GM21529 (cell line): ENCODE results near the gene CADM3.
A peak's percentile ranks its signal among the peaks of the same experiment; 100 is the strongest.

Source experiments
- ATAC-seq: cut with Tn5 transposase; IDR thresholded peaks from one replicate; pipeline ENCODE4 v1.9.1; 2021; ENCODE audit not compliant: unreplicated experiment

Gene CADM3

DNA sequence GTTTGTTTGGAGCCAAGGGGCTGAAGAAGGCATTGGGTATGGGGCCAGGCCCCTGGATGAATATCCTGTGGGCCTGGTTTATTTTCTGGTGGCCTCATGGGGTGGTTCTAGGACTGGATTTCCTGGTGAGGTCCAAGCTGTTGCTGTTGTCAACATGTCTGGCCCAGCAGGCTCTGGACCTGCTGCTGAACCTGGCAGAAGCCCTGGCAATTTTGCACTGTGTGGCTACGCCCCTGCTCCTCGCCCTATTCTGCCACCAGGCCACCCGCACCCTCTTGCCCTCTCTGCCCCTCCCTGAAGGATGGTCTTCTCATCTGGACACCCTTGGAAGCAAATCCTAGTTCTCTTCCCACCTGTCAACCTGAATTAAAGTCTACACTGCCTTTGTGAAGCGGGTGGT is 34.7 kb downstream of the CADM3 start:
- no peak for ATAC-seq

GRCh38 chr1:159207080-159207479 is 35.7 kb downstream of the CADM3 start:
- ATAC-seq, result no peak

DNA sequence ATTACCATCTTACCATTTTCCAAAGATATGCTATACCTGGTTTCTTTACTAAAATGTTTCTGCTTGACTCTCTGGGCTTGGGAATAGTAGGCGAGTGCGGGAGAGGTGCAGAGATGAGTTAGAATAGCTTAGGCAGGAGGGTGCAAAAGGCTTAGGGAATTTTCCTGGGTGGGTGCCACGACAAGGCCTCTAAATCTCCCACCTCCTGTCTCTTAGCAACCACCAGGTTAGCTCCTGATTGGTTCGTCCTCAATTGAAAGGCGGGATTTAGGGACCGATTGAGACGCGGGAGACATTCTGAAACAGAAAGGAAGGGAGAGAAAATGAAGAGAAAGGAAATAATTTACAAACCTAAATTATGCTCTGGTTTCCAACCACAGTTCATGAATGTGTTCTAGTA is 36.4 kb downstream of the CADM3 start:
- ATAC-seq, result no peak

- no peak for ATAC-seq
Observed at GRCh38 chr1:159208175-159208825, 36.9 kb downstream of the CADM3 start.

- no peak for ATAC-seq
Observed at GRCh38 chr1:159209061-159209460, 37.6 kb downstream of the CADM3 start.

- no peak for ATAC-seq
Observed at GRCh38 chr1:159211331-159212136, 40.1 kb downstream of the CADM3 start.

- no peak for ATAC-seq
Observed at GRCh38 chr1:159212596-159212995, 41.2 kb downstream of the CADM3 start.

DNA sequence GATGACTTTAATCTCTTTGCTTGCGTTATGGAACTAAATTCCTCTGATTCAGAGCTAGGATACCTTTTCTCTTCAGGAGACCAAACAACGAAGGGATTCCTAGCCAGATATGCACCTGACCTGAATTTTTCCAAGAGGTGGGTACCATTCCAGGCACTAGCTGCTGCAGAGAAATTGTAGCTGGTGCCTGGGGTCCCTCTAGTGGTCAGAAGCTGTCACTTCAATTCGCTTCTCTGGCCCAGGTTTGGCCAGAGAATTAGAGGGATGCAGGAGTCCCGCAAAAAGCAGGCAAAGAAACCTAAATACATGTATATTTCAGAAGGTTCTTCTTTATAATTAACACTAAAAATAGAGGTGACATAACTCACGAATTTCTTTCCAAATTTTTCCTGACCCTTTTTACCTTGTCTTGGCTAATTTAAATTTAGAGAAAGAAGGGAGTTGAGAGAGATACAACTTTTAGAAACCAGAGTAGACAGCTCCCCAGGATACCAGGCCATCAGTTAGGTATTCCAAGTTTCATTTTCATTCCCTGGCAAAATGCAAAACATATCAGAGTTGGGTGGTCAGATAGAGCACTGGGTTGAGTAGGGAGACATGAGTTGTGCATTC is 42.8 kb downstream of the CADM3 start:
- peak; percentile 61 for ATAC-seq

- ATAC-seq, result no peak
Observed at GRCh38 chr1:159218649-159219636, 47.5 kb downstream of the CADM3 start.

- no peak for ATAC-seq
Observed at GRCh38 chr1:159222075-159222865, 50.9 kb downstream of the CADM3 start.

DNA sequence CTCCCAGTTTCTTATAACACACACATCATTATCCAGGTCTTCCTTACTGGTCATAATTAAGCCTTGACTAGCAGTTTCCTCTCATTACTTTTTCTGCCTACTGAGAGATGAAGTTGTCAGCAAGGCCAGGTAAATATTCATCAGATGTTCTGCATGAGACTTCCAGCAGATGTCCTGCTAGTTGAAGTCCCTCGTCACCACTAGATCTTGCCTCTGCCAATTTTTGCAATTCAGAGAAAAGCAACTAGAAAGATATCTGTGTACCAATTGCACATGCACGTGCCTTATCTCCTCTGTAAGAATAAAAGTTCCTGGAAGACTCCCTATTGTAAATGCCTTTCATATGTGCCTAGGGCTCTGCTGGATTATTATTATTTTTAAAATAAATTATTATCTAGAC is 51.6 kb downstream of the CADM3 start:
- ATAC-seq, result no peak

DNA sequence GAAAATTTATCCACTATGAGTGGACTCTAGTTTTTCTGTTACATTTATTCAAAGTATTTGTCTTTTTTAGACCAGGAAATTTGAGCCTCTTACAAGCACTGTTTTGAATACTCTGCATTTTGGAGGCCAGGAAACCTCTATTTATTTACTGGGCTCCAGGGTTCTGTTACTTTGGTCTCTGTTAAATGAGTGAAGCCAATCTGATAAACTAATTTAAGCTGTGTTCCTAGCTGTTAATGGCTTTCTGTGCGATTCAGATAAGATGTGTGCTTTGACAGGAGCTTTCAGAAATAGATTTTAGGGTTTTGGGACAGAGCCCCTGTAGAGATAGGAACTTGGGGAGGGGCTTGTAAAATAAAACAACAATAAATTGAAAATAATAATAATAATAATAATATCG is 57.1 kb downstream of the CADM3 start:
- no peak for ATAC-seq

DNA sequence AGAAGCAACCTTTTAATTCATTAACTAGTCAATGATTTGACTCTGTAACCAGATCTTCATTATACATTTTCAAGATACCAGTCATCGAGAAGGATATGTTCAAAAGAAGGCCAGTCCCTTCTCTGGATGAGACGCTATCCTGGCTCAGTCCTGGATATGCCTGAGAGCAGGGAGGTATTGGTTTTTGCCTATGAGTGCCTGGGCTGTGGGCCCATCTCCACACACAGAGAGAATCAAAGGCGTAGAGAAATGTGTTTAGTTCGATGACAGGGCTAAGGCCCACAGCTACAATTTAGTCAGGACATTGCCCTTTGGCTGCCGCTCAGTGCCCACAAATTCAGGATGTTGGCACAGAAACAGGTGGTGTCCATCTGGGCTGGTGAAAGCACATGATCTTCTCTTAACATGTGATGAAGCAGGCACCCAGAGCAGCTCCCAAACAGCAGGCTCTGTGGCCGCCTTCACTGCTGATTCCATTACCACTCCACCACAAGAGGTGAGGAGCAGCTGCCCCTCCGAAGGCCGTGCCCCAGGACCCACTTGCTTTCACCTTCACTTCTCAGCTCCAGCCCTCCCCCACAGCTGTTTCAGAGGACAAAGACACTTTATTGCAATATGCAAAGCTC is 58.0 kb downstream of the CADM3 start:
- ATAC-seq, result no peak

DNA sequence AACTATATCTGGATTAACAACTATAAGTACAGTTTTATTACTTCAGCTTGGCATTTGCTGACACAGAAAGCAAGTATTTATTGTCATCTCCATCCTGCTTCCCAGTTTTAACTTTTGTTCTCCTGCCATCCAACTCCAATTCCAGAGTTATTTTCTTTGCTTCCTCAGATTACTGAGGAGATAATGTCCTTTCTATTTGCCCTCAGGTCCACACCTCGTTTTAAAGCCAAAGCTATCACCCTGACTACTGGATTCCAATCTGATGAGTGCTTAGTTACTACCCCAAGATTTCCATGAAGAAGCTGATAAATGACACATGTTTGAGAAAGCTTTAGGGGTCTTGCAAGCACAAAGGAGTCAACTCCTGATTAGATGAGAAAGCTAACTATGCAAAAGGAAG is 58.5 kb downstream of the CADM3 start:
- ATAC-seq, result no peak

GRCh38 chr1:159239551-159240220 is 68.3 kb downstream of the CADM3 start:
- ATAC-seq, result peak; percentile 95

GRCh38 chr1:159247266-159247665 is 75.9 kb downstream of the CADM3 start:
- no peak for ATAC-seq

DNA sequence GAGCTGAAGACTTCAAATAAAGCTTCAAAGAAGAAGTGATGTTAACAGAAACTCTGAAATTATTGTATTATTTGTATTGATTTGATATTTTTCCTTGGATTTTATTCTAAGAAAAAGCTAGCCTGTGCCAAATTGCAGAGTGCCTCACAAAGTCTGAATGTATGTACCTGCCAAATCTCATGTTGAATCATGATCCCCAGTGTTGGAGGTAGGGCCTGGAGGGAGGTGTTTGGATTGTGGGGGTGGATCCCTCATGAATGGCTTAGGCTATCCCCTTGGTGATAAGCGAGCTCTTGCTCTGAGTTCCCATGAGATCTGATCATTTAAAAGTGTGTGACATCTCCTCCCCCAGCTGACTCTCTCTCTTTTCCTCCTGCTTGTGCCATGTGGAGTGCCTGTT is 76.9 kb downstream of the CADM3 start:
- no peak for ATAC-seq

DNA sequence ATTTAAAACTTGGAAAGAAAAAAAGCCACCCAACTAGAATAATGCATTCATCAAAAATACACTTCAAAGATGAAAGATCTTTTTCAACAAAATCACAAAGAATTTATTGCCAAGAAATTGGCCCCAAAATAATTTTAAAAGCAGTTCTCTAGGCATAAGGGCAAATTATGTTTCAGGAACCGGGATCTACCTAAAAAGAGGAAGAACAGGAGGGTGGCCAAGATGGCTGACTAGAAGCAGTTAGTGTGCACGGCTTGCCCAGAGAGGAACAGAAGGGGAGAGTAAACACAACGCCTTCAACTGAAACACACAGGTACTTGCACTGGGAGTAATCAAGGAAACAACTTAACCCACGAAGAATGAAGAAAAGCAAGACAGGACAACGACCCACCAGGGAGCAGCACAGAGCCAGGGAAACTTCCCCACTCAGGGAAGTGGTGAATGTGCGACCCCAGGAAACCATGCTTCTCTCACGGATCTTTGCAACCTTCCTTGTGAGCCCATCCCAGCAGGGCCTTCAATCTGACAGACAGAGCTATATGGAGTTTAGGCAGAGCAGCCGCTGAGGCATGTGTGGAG is 79.3 kb downstream of the CADM3 start:
- no peak for ATAC-seq
